K562 (cell line): ENCODE measurements around the gene DDX5. TPM values are rescaled to one million over a fixed set of nuclear protein-coding genes. Genes with fewer than 3 reads are reported as not detected.

ENCODE experiments used
- ATAC-seq: fragments of 200-7000 bp; cut with Tn5 transposase; 3 replicates; pipeline ENCODE4 v1.9.1; 2020; ENCODE audit warnings: moderate library complexity
- BruUV-seq: library from RNA; stranded (reverse); fragments of 400-500 nt; replicated peaks from 2 replicates; lab custom pipeline; 2021; lab: Mats Ljungman, UMichigan
- CTCF ChIA-PET: fragments of 300-600 bp; formaldehyde crosslinking; extraction: SDS; loops from one replicate; lab custom pipeline; 2021; ENCODE audit warnings: low intra/inter-chr PET ratio; lab: Yijun Ruan, JAX
- POLR2A ChIA-PET: fragments of 300-600, 350-650 bp; sonication (Branson Sonifier 250); formaldehyde crosslinking; extraction: SDS; loops from one replicate; lab custom pipeline; 2021; ENCODE audit warnings: antibody characterized with exemption, inconsistent platforms; lab: Yijun Ruan, JAX
- DNase-seq, 4 experiments: peaks; one replicate each; pipeline versions ENCODE4 v3.0.0 to v3.0.0-alpha.2; 2011 to 2018; ENCODE audit warnings: low spot score in 3 of 4, mixed read lengths in 3 of 4; ENCODE audit errors: extremely low read depth in 1 of 4
- FAIRE-seq: peaks from 2 replicates; lab custom pipeline; 2011; peaks lifted over from hg19 to GRCh38; lab: Jason Lieb, UNC
- H2AFZ ChIP-seq: 2 replicates; pipeline ENCODE4 v1.6.0; 2011; ENCODE audit warnings: low read depth, low read length, control low read depth, inconsistent platforms
- H3K27ac ChIP-seq: fragments of 200-600 bp; 3 replicates; pipeline ENCODE4 v1.8.0; 2011; ENCODE audit warnings: low read depth, mild to moderate bottlenecking, control low read depth, inconsistent platforms, low read length, moderate library complexity, mixed read lengths; ENCODE audit errors: extremely low read depth
- H3K27me3 ChIP-seq, 2 experiments: fragments of 300-600 bp in 1 of 2; 2 replicates in 1 of 2; 3 replicates in 1 of 2; pipeline versions ENCODE4 v1.6.0 to v1.8.0; 2011; ENCODE audit warnings: inconsistent platforms in 2 of 2, low read length in 2 of 2, mild to moderate bottlenecking in 1 of 2, mixed read lengths in 1 of 2, moderate library complexity in 1 of 2; ENCODE audit not compliant: control insufficient read depth in 2 of 2, insufficient read depth in 2 of 2
- H3K36me3 ChIP-seq: fragments of 300-600 bp; 3 replicates; pipeline ENCODE4 v1.8.0; 2011; ENCODE audit warnings: mild to moderate bottlenecking, low read length, inconsistent platforms; ENCODE audit not compliant: control insufficient read depth, insufficient read depth
- H3K4me1 ChIP-seq, 2 experiments: fragments of 200-600 bp in 1 of 2; replicated peaks in 1 of 2; 2 replicates in 1 of 2; 3 replicates in 1 of 2; pipeline versions ENCODE4 v1.5.1 to v1.8.0; 2011; ENCODE audit warnings: inconsistent platforms in 2 of 2, low read length in 2 of 2, mild to moderate bottlenecking in 1 of 2, mixed read lengths in 1 of 2, moderate library complexity in 1 of 2; ENCODE audit not compliant: control insufficient read depth in 2 of 2, insufficient read depth in 2 of 2
- H3K4me2 ChIP-seq: 2 replicates; pipeline ENCODE4 v1.6.1; 2011; ENCODE audit warnings: low read length, control low read depth, inconsistent platforms, mixed read lengths; ENCODE audit not compliant: insufficient read depth
- H3K4me3 ChIP-seq: fragments of 200-600 bp; sonication (generic), shearing (Covaris generic); 2 replicates; pipeline ENCODE4 v1.5.1; 2016; ENCODE audit warnings: control low read depth, inconsistent platforms
- H3K79me2 ChIP-seq: fragments of 200-600 bp; 3 replicates; pipeline ENCODE4 v1.8.0; 2011; ENCODE audit warnings: low read length, inconsistent platforms; ENCODE audit not compliant: control insufficient read depth, insufficient read depth
- H3K9ac ChIP-seq, 2 experiments: 2 replicates each; pipeline versions ENCODE4 v1.6.0 to v1.6.1; 2011; ENCODE audit warnings: low read depth in 2 of 2, low read length in 2 of 2, control low read depth in 1 of 2, inconsistent platforms in 1 of 2, mild to moderate bottlenecking in 1 of 2, mixed read lengths in 1 of 2; ENCODE audit not compliant: insufficient read depth in 1 of 2
- H3K9me1 ChIP-seq: one replicate; pipeline ENCODE4 v1.6.0; 2011; ENCODE audit warnings: inconsistent platforms, mild to moderate bottlenecking, low read length, moderate library complexity; ENCODE audit not compliant: control insufficient read depth, insufficient read depth
- H3K9me3 ChIP-seq: replicated peaks from 2 replicates; pipeline ENCODE4 v1.5.1; 2011; ENCODE audit warnings: low read depth, low read length, inconsistent platforms; ENCODE audit not compliant: control insufficient read depth, insufficient read depth
- H4K20me1 ChIP-seq: replicated peaks from 2 replicates; pipeline ENCODE4 v1.6.1; 2011; ENCODE audit warnings: low read length, inconsistent platforms, mixed read lengths; ENCODE audit not compliant: control insufficient read depth, insufficient read depth
- ADNP ChIP-seq: fragments of 200-800 bp; sonication (Bioruptor generic); IDR thresholded peaks from 2 replicates; pipeline ENCODE4 v1.6.1; 2016; ENCODE audit warnings: missing genetic modification characterization, missing compliant biosample characterization
- C11orf30 ChIP-seq: fragments of 450-650 bp; IDR thresholded peaks from 2 replicates; pipeline ENCODE4 v1.6.1; 2016; ENCODE audit warnings: low read depth, mild to moderate bottlenecking
- CAMTA2 ChIP-seq: fragments of 250-450 bp; sonication (Bioruptor Pico); conservative IDR thresholded peaks from 2 replicates; pipeline ENCODE4 v1.5.1; 2022
- COPS2 ChIP-seq: fragments of 450-650 bp; conservative IDR thresholded peaks from 2 replicates; pipeline ENCODE4 v1.6.1; 2016; ENCODE audit warnings: mild to moderate bottlenecking, moderate library complexity
- CUX1 ChIP-seq: fragments of 200-800 bp; sonication (Bioruptor generic); IDR thresholded peaks from 2 replicates; pipeline ENCODE4 v1.6.1; 2016; ENCODE audit warnings: missing genetic modification characterization, missing compliant biosample characterization
- HNRNPK ChIP-seq: fragments of 200-400 bp; formaldehyde crosslinking; IDR thresholded peaks from one replicate; pipeline ENCODE4 v1.6.1; 2018; ENCODE audit warnings: mild to moderate bottlenecking, low read depth, low read length; ENCODE audit not compliant: poor library complexity, severe bottlenecking
- MAFF ChIP-seq: IDR thresholded peaks from 2 replicates; pipeline ENCODE4 v1.6.1; 2012; ENCODE audit warnings: low read length, improper control_type of control experiment
- MAFG ChIP-seq: fragments of 450-650 bp; conservative IDR thresholded peaks from 2 replicates; pipeline ENCODE4 v1.6.1; 2016; ENCODE audit warnings: missing genetic modification characterization, missing compliant biosample characterization
- MAFK ChIP-seq: IDR thresholded peaks from 2 replicates; pipeline ENCODE4 v1.6.1; 2011; ENCODE audit warnings: low read length, improper control_type of control experiment
- PCBP2 ChIP-seq: fragments of 200-400 bp; formaldehyde crosslinking; IDR thresholded peaks from 2 replicates; pipeline ENCODE4 v1.6.1; 2018; ENCODE audit warnings: low read length, low read depth, mild to moderate bottlenecking, moderate library complexity; ENCODE audit not compliant: poor library complexity, severe bottlenecking
- STAT5B ChIP-seq: fragments of 250-450 bp; sonication (Bioruptor Pico); IDR thresholded peaks from 2 replicates; pipeline ENCODE4 v1.8.0; 2021; ENCODE audit warnings: mild to moderate bottlenecking, inconsistent platforms
- WGBS: fragments of 100-300 bp; shearing (Covaris generic); methylation state at CpG from one replicate; pipeline ENCODE4 v1.1.6; 2016; ENCODE audit warnings: low coverage, mixed read lengths; ENCODE audit not compliant: insufficient coverage; ENCODE audit errors: missing lambda C conversion rate; 5-methylcytosine and 5-hydroxymethylcytosine counted together
- in situ Hi-C: fragments of 300-500 bp; cut with MboI; formaldehyde crosslinking; loops from 4 replicates; pipeline ENCODE4 v1.15.0; 2018; ENCODE audit warnings: inconsistent platforms, mixed read lengths
- intact Hi-C: fragments of 100-400 bp; cut with micrococcal nuclease; formaldehyde crosslinking; loops from 2 replicates; pipeline ENCODE4 v1.14.2; 2022
- polyA plus RNA-seq, 8 experiments: library from polyadenylated mRNA; depleted of rRNA in 4 of 8; stranded (reverse) in 5 of 8; unstranded in 3 of 8; fragments of >200 nt; fragmentation: Nextera tagmentation in 2 of 8; fragmentation: Illumina TruSeq in 1 of 8; extraction: Ambion mirVana in 2 of 8; extraction: Trizol in 1 of 8; gene quantifications; 2 replicates each; pipeline versions ENCODE4 v1.2.1 to v1.2.3, GENCODE V29; 2011 to 2014; ENCODE audit warnings: inconsistent platforms in 1 of 8, missing spikeins in 1 of 8
- total RNA-seq, 7 experiments: library from RNA; depleted of rRNA in 6 of 7; stranded (reverse); fragments of >200 nt in 6 of 7; fragmentation: Illumina TruSeq in 2 of 7; extraction: Trizol in 2 of 7; gene quantifications; 2 replicates each; pipeline versions ENCODE4 v1.2.1 to v1.2.3, GENCODE V29; 2011 to 2021; ENCODE audit warnings: low replicate concordance in 1 of 7
- TF ChIP-seq, protein P1 (sequence below): sonication (generic); formaldehyde crosslinking; IDR thresholded peaks from 2 replicates; pipeline ENCODE4 v1.8.0; 2023; ENCODE audit warnings: mild to moderate bottlenecking, missing genetic modification reagents
- TF ChIP-seq, protein P2 (sequence below): fragments of 150-350 bp; conservative IDR thresholded peaks from 2 replicates; pipeline ENCODE4 v1.6.1; 2014; ENCODE audit warnings: low read length

Gene DDX5
- total and polyA plus RNA-seq, 9 of the 15 experiments (the other 6 are each of a cell fraction or from before 2014, with no cell fraction given): 306 to 1,639 (median 604) TPM

GRCh38 chr17:64491994-64492393 lies 14.1 kb downstream of the DDX5 start:
- no peaks in the 10 kb centered on the region; the same call in 1 of the 2 replicates for H3K9me3 ChIP-seq
- H3K4me3 ChIP-seq: no peak overlapping the region
- H3K79me2 ChIP-seq: peaks cover 60% of the 10 kb centered on the region
- BruUV-seq: no TSS peak
- no peak for ATAC-seq
- H2AFZ ChIP-seq: no peak overlapping the region
- H3K9me1 ChIP-seq: no peaks in the 10 kb centered on the region
- POLR2A ChIA-PET: interaction anchor here (1.4 to 2.8 kb wide), 4 partner anchors 9 to 17 kb away, joined by 6 to 8 read pairs (median 6); no protein-coding TSS in a partner anchor
- DNase-seq: no peak
- H3K4me2 ChIP-seq: no peak overlapping the region
- WGBS: 90% methylated on average over 3 of the region's 3 CpGs
- no peak for FAIRE-seq
- intact Hi-C loops: loop anchor here (5.0 kb wide), 1 partner anchor 170 kb away; no protein-coding TSS in a partner anchor
- in situ Hi-C loops: loop anchor here (5.0 kb wide), 2 partner anchors 70 to 185 kb away; no protein-coding TSS in a partner anchor
- H4K20me1 ChIP-seq: no peaks in the 10 kb centered on the region
- no peak overlapping the region for H3K9ac ChIP-seq
- no peaks in the 10 kb centered on the region for H3K27me3 ChIP-seq
- H3K27ac ChIP-seq: no peak overlapping the region
- CTCF ChIA-PET: interaction anchor here (2.4 kb wide), 1 partner anchor 71 kb away, joined by 16 read pairs; no protein-coding TSS in a partner anchor
- H3K36me3 ChIP-seq: peaks cover 71% of the 10 kb centered on the region
- peaks cover 3 to 4% of the 10 kb centered on the region in 2 experiments; a peak in 2 of 5 replicates for H3K4me1 ChIP-seq
- TF ChIP-seq, protein P1, sequence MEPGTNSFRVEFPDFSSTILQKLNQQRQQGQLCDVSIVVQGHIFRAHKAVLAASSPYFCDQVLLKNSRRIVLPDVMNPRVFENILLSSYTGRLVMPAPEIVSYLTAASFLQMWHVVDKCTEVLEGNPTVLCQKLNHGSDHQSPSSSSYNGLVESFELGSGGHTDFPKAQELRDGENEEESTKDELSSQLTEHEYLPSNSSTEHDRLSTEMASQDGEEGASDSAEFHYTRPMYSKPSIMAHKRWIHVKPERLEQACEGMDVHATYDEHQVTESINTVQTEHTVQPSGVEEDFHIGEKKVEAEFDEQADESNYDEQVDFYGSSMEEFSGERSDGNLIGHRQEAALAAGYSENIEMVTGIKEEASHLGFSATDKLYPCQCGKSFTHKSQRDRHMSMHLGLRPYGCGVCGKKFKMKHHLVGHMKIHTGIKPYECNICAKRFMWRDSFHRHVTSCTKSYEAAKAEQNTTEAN (CRISPR knock-in tag): no peak
- TF ChIP-seq, protein P2, sequence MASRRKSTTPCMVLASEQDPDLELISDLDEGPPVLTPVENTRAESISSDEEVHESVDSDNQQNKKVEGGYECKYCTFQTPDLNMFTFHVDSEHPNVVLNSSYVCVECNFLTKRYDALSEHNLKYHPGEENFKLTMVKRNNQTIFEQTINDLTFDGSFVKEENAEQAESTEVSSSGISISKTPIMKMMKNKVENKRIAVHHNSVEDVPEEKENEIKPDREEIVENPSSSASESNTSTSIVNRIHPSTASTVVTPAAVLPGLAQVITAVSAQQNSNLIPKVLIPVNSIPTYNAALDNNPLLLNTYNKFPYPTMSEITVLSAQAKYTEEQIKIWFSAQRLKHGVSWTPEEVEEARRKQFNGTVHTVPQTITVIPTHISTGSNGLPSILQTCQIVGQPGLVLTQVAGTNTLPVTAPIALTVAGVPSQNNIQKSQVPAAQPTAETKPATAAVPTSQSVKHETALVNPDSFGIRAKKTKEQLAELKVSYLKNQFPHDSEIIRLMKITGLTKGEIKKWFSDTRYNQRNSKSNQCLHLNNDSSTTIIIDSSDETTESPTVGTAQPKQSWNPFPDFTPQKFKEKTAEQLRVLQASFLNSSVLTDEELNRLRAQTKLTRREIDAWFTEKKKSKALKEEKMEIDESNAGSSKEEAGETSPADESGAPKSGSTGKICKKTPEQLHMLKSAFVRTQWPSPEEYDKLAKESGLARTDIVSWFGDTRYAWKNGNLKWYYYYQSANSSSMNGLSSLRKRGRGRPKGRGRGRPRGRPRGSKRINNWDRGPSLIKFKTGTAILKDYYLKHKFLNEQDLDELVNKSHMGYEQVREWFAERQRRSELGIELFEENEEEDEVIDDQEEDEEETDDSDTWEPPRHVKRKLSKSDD: no peak
- TF ChIP-seq STAT5B (CRISPR knock-in tag) (no peak), CUX1 (CRISPR knock-in tag) (no peak), PCBP2 (no peak), MAFK (peak; percentile 58; the same call in 1 of the 2 replicates), MAFG (tag) (peak; percentile 63), ADNP (tag) (no peak), HNRNPK (no peak), COPS2 (no peak), C11orf30 (peak; percentile 79), MAFF (peak; percentile 71), CAMTA2 (CRISPR knock-in tag) (no peak)
